Left kidney (tissue), 2 donors: ENCODE data around the gene MON2. TPM values are rescaled to one million over a fixed set of nuclear protein-coding genes. Genes with fewer than 3 reads are reported as not detected.
"Not testable (repeated sequence)": the region's sequence is repeated elsewhere in the genome, so short reads cannot be mapped to it uniquely, and the experiment has no call there.

Experiments
- DNase-seq: peaks from one replicate; pipeline ENCODE4 v3.0.0-alpha.2; 2013
- polyA plus RNA-seq: library from polyadenylated mRNA; unstranded; fragments of 120-200 nt; gene quantifications from one replicate; pipeline ENCODE4 v1.2.1, GENCODE V29; 2013; ENCODE audit not compliant: insufficient read length

The MON2 gene
- polyA plus RNA-seq, 1 donor: 82.1 TPM

GRCh38 chr12:62471734-62472133 lies 5.1 kb downstream of the MON2 start:
- DNase-seq: no peak

GRCh38 chr12:62472472-62472871 lies 5.8 kb downstream of the MON2 start:
- DNase-seq: no peak

GRCh38 chr12:62481843-62482540 lies 15.4 kb downstream of the MON2 start:
- DNase-seq: no peak

GRCh38 chr12:62482769-62483168 lies 16.1 kb downstream of the MON2 start:
- DNase-seq: no peak

- DNase-seq: no peak
Observed at GRCh38 chr12:62484233-62484632, 17.6 kb downstream of the MON2 start.

GRCh38 chr12:62505786-62506185 lies 39.2 kb downstream of the MON2 start:
- DNase-seq: no peak

- DNase-seq: no peak
Observed at GRCh38 chr12:62512901-62513300, 46.3 kb downstream of the MON2 start.

- not testable (repeated sequence) for DNase-seq
Observed at GRCh38 chr12:62514080-62514479, 47.5 kb downstream of the MON2 start.

- no peak for DNase-seq
Observed at GRCh38 chr12:62516927-62517326, 50.3 kb downstream of the MON2 start.

- DNase-seq: no peak
Observed at GRCh38 chr12:62517887-62518286, 51.3 kb downstream of the MON2 start.

GRCh38 chr12:62519043-62519442 lies 52.4 kb downstream of the MON2 start:
- no peak for DNase-seq

- no peak for DNase-seq
Observed at GRCh38 chr12:62520361-62520760, 53.7 kb downstream of the MON2 start.

GRCh38 chr12:62522984-62523383 lies 56.4 kb downstream of the MON2 start:
- DNase-seq: no peak

GRCh38 chr12:62523619-62524018 lies 57.0 kb downstream of the MON2 start:
- no peak for DNase-seq

- DNase-seq: no peak
Observed at GRCh38 chr12:62525271-62525670, 58.6 kb downstream of the MON2 start.

- no peak for DNase-seq
Observed at GRCh38 chr12:62530596-62530995, 64.0 kb downstream of the MON2 start.

- no peak for DNase-seq
Observed at GRCh38 chr12:62532333-62532732, 65.7 kb downstream of the MON2 start.

GRCh38 chr12:62533087-62533754 lies 66.6 kb downstream of the MON2 start:
- no peak for DNase-seq

GRCh38 chr12:62533755-62534107 lies 67.1 kb downstream of the MON2 start:
- no peak for DNase-seq

- DNase-seq: no peak
Observed at GRCh38 chr12:62536546-62536945, 69.9 kb downstream of the MON2 start.

- DNase-seq: no peak
Observed at GRCh38 chr12:62537551-62537950, 70.9 kb downstream of the MON2 start.

GRCh38 chr12:62540354-62540753 lies 73.7 kb downstream of the MON2 start:
- DNase-seq: no peak

- no peak for DNase-seq
Observed at GRCh38 chr12:62542814-62543213, 76.2 kb downstream of the MON2 start.

GRCh38 chr12:62543324-62543723 lies 76.7 kb downstream of the MON2 start:
- DNase-seq: no peak
